ENCODE data around the gene NUDC. TPM values are rescaled to one million over a fixed set of nuclear protein-coding genes. Genes with fewer than 3 reads are reported as not detected.
"Not testable (repeated sequence)": the region's sequence is repeated elsewhere in the genome, so short reads cannot be mapped to it uniquely, and the experiment has no call there.

The NUDC gene
- total RNA-seq, 1 donor from 2014 or later, result 55.1 TPM

DNA sequence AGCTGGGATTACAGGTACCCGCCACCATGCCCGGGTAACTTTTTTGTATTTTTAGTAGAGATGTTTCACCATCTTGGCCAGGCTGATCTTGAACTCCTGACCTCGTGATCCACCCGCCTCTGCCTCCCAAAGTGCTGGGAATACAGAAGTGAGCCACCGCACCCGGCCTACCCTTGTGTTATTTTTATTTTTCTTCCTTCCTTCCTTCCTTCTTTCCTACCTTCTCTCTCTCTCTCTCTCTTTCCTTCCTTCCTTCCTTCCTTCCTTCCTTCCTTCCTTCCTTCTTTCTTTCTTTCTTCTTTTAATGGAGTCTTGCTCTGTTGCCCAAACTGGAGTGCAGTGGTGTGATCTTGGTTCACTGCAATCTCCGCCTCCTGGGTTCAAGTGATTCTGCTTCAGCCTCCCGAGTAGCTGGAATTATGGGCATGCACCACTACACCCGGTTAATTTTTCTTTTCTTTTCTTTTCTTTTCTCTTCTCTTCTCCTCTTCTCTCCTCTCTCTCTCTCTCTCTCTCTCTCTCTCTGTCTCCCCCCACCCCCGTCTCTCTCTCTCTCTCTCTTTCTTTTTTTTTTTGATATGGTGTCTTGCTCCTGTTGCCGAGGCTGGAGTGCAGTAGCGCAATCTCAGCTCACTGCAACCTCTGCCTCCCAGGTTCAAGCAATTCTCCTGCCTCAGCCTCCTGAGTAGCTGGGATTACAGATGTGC lies 68.0 kb downstream of the NUDC start:
- not testable (repeated sequence) for DNase-seq (ENCODE audit: low read depth, low spot score)

GRCh38 chr1:26991310-26992116 lies 70.0 kb downstream of the NUDC start:
- DNase-seq (ENCODE audit: low read depth, low spot score), result no peak

GRCh38 chr1:26993237-26994019 lies 71.9 kb downstream of the NUDC start, which contains the start of gene TRNP1:
Gene TRNP1 (plus strand): TSS chr1:26993692. CDS start chr1:26993787, 95 bp downstream.
- no peak for DNase-seq (ENCODE audit: low read depth, low spot score)

GRCh38 chr1:26994020-26994786 lies 72.7 kb downstream of the NUDC start:
- no peak for DNase-seq (ENCODE audit: low read depth, low spot score)

DNA sequence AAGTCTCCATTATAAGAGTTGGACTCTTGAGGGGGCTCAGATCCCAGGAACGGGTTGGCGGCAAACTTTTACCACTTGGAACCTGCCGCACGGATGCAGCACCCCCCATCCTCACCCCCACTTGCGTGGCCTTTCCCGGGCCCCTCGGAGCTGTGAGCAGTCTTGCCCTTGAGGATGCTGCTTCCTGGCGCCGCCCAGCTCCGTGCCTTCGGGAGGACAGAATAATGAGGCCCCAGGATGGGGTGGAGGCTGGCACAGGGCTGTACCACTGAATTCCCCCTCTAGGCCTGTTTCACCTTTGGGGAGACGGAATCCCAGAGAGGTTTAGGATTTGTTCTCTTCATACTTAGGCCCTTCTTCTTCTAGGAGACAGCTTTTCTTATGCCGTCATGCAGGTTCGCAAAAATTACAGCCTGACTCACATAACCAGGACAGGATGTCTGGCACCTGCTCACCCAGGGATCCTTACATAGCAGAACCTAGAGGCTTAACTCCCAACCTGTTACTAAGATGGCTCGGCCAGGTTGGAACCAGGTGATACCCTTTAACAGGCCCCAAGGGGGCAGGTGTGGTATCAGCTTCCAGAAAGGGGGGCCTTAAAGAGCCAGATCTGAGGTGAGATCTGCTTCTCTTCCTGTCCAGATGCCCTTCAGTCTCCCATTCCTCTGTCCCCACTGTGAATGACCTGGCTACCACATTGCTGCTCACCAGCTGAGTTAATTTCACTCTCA lies 73.4 kb downstream of the NUDC start:
- no peak for DNase-seq (ENCODE audit: low read depth, low spot score)

DNA sequence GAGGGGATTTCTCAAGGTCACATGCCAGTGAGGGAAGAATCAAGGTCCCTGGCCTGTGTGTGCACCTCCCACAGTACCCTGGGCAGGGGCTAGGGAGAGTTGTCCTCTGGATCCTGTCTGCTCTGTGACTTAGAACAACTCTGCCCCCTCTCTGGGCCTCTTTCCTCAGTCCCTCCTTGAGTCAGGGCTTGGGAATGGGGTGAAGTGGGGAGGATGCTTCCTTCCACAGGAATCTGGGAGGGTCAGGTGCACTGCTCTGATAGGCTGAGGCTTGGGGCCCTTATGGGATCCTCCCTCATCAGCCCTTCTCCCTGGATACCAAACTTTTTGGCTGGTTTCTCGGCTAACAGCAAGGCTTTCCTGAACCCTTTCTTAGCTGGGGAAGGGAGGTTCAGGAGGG lies 74.5 kb downstream of the NUDC start:
- no peak for DNase-seq (ENCODE audit: low read depth, low spot score)

Other genes starting within 250 kb of the NUDC start
- gene ARID1A, start 225.7 kb upstream of the NUDC start, total RNA-seq, result 12.5 and 15.1 TPM in 2 replicates
- 7.3 and 8.3 TPM in 2 replicates for gene PIGV, start 133.8 kb upstream of the NUDC start, total RNA-seq
- 6.5 and 12.9 TPM in 2 replicates for gene ZDHHC18, start 95.1 kb upstream of the NUDC start, total RNA-seq
- 0.13 and 0.42 TPM in 2 replicates for gene SFN, start 58.6 kb upstream of the NUDC start, total RNA-seq
- 12.4 and 21.5 TPM in 2 replicates for gene GPN2, start 31.5 kb upstream of the NUDC start, total RNA-seq
- 12.6 and 14.4 TPM in 2 replicates for gene GPATCH3, start 21.3 kb upstream of the NUDC start, total RNA-seq
- not detected in 2 replicates for gene NR0B2, start 7.8 kb upstream of the NUDC start, total RNA-seq
- not detected in 2 replicates for gene KDF1, start 38.7 kb downstream of the NUDC start, total RNA-seq
- gene TRNP1, start 71.9 kb downstream of the NUDC start, total RNA-seq, result 10.9 and 12.3 TPM in 2 replicates
- gene TENT5B, start 91.1 kb downstream of the NUDC start, total RNA-seq, result 0.59 and 0.71 TPM in 2 replicates
- gene SLC9A1, start 233.4 kb downstream of the NUDC start, total RNA-seq, result 8.2 and 8.9 TPM in 2 replicates

All from pulmonary artery endothelial cell (primary cell).